ENCODE results near the gene SSC4D.

The SSC4D gene

DNA sequence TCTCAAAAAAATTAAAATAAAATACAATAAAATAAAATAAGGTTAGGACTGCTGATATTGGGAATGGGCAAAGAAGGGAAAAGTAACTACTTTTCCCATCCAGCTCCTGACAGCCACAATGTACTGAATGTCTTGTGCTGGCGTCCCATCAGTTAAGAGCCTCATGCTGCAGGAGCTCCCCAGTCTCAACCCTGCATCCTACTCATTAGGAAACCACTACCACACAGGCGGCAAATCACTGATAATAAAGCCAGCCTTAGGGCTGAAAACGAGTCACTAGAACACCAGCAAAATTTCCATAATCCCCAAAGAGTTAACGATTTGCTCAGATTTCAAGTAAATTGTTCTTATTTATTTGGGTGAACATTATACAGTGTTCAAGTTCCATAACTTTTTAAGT lies 55.0 kb downstream of the SSC4D start:
- no peak for DNase-seq (ENCODE audit: low read depth)

DNA sequence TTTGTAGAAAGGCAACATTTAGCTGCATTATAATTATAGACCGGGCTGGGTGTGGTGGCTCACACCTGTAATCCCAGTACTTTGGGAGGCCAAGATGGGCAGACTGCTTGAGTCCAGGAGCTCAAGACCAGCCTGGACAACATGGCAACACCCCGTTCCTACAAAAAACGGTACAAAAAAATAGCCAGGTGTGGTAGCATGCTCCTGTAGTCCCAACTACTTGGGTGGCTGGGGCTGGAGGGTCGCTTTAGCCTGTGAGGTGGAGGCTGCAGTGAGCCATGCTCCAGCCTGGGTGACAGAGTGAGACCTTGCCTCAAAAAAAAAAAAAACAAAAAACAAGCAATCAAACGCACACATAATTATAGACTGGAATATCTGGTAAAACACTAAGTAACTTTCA lies 55.8 kb downstream of the SSC4D start:
- no peak for DNase-seq (ENCODE audit: low read depth)

DNA sequence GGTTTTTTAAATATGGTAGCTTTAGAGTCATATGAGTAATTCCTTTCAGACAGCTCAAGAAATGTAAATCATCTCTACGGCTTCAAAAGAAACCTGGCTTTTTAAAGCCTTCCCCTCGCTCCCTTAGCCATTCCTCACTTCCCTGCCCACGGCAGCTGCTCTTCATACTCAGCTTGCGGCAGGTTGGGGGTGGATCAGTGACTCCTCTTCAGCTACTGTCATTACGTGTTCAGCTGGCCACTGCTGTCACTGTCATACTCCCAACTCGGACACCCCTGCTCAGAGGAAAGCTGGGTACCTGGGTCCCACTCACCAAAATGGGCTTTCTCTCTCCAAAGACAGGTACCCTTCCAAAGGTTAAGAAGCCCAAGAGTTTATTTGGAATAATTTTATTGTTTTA lies 57.3 kb downstream of the SSC4D start:
- DNase-seq (ENCODE audit: low read depth), result no peak

DNA sequence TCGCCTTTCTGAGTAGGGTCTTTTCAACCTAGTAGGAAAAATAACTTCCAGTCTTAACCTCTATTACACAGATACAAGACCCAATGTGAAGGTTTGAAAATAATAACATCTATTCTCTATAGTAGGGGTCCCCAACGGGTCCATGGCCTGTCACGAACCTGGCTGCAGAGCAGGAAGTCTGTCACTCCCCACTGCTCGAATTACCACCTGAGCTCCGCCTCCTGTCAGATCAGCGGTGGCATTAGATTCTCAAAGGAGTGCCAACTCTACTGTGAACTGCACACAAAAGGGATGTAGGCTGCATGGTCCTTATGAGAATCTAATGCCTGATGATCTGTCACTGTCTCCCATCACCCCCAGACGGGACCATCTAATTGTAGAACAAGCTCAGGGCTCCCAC lies 58.1 kb downstream of the SSC4D start:
- DNase-seq (ENCODE audit: low read depth), result no peak

DNA sequence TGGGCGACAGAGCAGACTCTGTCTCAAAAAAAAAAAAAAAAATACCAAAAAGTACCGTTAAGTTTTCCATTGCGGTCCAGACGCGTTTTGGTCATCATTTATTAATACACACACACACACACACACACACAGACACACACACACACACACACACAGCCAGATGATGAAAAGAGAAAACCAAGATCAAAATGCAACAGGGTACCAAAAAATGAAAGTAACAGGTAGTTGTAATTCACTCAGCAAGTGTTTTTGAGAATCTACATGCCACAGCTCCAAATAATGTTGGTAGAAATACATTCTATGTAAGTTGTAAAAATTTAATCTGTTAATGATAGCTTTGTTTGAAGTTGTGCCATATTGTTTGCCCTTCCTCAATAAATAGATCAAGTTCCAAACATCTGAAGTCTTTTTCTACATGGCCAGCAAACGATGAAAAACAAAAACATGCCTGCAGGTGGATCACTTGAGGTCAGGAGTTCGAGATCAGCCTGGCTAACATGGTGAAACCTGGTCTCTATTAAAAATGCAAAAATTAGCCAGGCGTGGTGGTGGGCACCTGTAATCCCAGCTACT lies 60.1 kb downstream of the SSC4D start:
- DNase-seq (ENCODE audit: low read depth), result no peak

DNA sequence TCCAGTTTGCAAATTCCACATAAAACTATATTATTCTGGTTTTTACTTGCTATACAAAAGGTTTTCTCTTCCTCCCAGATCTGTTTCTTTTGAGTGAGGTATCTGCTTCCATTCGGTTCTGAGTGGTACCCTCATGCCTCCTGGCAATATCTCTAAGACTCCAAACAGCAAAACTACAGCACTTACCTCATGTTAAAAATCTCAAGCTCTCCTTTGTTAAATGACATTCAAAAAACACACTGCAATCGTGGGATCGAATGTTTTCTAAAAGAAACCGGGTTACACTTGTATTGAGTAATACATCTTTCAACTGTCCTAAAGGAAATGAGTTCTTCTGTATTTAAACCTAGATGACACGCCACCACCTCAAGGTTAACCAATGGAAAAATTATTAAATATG lies 61.8 kb downstream of the SSC4D start:
- no peak for DNase-seq (ENCODE audit: low read depth)

DNA sequence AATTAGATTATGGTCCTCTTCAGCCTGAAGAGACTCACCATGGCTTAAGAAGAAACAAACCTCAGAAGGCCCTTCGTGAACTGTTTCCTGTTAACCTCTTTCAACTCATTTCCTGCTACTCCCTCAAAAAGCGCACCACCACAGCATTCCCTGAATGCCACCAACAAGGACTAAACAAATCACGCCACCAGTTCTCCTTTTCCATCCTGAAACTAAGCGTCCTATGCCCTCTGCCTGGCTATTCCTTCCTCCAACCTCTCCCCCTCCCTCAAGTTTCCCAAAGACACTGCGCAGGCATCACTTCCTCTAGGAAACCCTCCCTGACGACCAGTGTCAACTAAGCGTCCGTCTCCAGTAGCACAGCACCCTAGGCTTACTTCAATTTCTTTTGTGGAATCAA lies 62.7 kb downstream of the SSC4D start:
- DNase-seq (ENCODE audit: low read depth), result no peak

DNA sequence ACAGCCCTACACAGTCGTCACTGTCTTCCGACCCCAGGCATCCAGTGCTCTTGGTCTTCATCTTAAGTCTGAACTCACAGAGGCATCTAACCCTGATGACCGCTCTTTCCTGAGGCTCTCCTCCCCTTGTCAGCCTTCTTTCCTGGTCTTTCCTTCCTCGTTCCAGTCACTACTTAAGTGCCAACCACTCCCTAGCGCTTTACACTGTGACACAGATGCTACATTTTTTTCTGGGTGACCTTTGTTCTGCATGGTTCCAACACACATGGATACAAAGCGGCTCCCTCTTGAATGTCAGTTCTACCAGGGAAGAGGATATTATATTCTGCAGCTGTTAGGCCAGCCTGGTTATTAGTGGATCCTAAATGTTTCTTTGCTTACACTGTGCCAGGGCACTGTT lies 63.4 kb downstream of the SSC4D start:
- DNase-seq (ENCODE audit: low read depth), result no peak

DNA sequence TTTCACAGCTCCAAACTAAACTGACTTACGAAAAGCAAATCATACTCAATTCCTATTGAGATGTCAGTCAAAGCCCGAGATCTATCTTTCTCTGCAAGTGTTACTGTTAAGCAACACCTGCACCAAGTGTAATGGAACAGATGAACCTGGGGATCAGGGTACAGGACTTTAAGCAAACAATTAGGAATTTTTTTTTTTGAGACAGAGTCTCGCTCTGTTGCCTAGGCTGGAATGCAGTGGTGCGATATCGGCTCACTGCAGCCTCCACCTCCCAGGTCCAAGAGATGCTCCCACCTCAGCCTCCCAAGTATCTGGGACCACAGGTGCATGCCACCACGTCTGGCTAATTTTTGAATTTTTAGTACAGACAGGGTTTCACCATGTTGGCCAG lies 65.6 kb downstream of the SSC4D start:
- DNase-seq (ENCODE audit: low read depth), result no peak

DNA sequence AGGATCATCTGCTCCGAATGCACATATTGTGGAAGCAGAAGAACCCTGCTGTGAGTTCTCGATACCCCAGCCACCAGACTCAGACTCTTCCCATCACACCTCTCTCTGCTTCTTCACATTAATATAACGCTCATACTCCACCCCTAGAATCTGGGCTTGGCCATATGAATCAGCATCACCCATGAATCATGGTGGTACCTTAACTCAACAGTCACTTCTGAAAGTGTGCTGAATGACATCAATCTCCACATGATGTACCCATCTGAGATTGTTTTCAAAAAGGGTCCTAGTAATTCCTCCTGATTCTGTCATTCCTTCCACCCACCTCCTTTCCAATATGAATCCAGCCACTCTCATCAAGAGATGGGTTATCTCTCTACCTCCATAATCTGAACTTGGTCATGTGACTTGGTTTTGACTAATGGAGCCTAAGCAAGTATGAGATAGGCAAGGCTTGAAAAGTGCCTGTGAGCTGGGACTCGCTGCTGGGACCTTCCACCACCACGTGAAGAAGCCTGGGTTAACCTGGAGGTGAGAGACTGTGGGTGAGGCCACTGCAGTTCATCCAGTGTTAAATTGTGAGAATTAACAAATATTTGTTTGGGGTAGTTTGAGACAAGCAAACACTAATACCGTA lies 66.1 kb downstream of the SSC4D start:
- DNase-seq (ENCODE audit: low read depth), result no peak

DNA sequence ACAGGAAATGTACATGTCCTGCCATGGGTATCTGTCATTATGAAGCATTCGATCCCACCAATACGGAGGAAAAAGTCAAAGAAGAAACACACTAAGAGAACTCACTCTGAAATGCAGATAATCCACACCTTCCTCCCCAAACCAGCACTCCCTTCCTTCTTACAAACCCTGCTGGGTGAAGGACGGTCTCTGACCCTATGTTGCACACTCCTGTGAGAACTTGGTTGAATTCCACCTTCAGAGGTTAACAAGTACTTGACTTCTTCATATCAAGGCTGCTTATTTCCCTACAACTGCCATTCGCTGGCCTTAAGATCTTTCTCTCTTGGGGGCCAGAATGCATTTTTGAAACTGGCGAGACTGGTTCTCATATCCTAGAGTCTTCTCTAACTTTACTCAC lies 67.3 kb downstream of the SSC4D start:
- no peak for DNase-seq (ENCODE audit: low read depth)

DNA sequence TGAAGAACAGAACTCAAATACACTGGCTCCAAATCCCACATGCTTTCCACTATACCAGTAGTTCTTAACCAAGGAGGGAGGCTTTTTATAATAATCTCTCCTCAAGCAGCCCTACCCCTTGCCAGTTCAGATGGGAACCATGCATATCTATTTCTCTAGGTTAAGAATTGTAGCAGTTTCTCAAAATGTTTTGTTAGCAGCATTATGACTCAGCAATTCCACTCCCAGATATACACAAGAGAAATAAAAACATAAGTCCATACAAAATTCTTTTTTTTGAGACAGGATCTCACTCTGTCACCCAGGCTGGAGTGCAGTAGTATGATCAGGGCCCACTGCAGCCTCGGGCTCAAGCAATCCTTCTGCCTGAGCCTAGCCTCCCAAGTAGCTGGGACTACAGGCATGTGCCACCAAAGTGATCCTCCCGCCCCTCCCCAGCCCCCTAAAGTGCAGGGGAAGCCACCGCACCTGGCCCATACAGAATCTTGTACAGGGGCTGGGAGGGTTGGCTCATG lies 68.8 kb downstream of the SSC4D start:
- no peak for DNase-seq (ENCODE audit: low read depth)

All from CMK (cell line).